Neural cell (in vitro differentiated cells): ENCODE measurements around the gene S100P.

ENCODE experiments used
- EP300 ChIP-seq: fragments of 450-650 bp; conservative IDR thresholded peaks from 2 replicates; pipeline ENCODE4 v1.6.1; 2014; ENCODE audit warnings: antibody characterized with exemption, mild to moderate bottlenecking, moderate library complexity; ENCODE audit not compliant: poor library complexity, severe bottlenecking
- EZH2 ChIP-seq: fragments of 200-600, 300-800 bp; shearing (Covaris generic), sonication (generic); IDR thresholded peaks from 2 replicates; pipeline ENCODE4 v1.6.1; 2014; ENCODE audit warnings: antibody characterized with exemption, low read length, borderline replicate concordance, mild to moderate bottlenecking; ENCODE audit not compliant: insufficient read depth, poor library complexity, severe bottlenecking
- MXI1 ChIP-seq: fragments of 450-650 bp; conservative IDR thresholded peaks from 2 replicates; pipeline ENCODE4 v1.6.1; 2014; ENCODE audit warnings: antibody characterized with exemption, mild to moderate bottlenecking; ENCODE audit not compliant: poor library complexity, severe bottlenecking
- POLR2AphosphoS5 ChIP-seq: IDR thresholded peaks from 2 replicates; pipeline ENCODE4 v1.6.1; 2012
- SMC3 ChIP-seq: fragments of 450-650 bp; conservative IDR thresholded peaks from 2 replicates; pipeline ENCODE4 v1.6.1; 2014; ENCODE audit warnings: antibody characterized with exemption, mild to moderate bottlenecking, moderate library complexity; ENCODE audit not compliant: poor library complexity
- TAF1 ChIP-seq: IDR thresholded peaks from 2 replicates; pipeline ENCODE4 v1.6.1; 2012; ENCODE audit warnings: low read depth
- TF ChIP-seq, protein P1 (sequence below): IDR thresholded peaks from 2 replicates; pipeline ENCODE4 v1.6.1; 2012; ENCODE audit warnings: borderline replicate concordance
- TF ChIP-seq, protein P2 (sequence below): fragments of 450-650 bp; IDR thresholded peaks from 2 replicates; pipeline ENCODE4 v1.5.1; 2014; ENCODE audit warnings: antibody characterized with exemption, mild to moderate bottlenecking, moderate library complexity; ENCODE audit not compliant: poor library complexity, severe bottlenecking

DNA sequence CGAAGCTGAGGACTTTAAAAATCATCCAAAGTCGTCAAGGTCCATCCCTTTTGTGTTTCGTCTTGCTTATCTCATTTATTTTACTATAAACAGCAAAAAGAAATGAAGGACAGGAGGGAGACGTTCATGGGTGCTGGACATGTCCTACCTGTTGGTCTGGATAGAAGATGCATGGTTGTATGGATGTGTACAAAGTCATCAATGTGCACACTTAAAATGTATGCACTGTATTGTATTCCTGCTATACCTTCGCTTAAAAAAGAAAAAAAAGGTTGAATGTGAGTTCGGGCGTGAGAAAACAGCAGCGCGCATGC is 22.0 kb downstream of the S100P start:
- TF ChIP-seq, protein P1, sequence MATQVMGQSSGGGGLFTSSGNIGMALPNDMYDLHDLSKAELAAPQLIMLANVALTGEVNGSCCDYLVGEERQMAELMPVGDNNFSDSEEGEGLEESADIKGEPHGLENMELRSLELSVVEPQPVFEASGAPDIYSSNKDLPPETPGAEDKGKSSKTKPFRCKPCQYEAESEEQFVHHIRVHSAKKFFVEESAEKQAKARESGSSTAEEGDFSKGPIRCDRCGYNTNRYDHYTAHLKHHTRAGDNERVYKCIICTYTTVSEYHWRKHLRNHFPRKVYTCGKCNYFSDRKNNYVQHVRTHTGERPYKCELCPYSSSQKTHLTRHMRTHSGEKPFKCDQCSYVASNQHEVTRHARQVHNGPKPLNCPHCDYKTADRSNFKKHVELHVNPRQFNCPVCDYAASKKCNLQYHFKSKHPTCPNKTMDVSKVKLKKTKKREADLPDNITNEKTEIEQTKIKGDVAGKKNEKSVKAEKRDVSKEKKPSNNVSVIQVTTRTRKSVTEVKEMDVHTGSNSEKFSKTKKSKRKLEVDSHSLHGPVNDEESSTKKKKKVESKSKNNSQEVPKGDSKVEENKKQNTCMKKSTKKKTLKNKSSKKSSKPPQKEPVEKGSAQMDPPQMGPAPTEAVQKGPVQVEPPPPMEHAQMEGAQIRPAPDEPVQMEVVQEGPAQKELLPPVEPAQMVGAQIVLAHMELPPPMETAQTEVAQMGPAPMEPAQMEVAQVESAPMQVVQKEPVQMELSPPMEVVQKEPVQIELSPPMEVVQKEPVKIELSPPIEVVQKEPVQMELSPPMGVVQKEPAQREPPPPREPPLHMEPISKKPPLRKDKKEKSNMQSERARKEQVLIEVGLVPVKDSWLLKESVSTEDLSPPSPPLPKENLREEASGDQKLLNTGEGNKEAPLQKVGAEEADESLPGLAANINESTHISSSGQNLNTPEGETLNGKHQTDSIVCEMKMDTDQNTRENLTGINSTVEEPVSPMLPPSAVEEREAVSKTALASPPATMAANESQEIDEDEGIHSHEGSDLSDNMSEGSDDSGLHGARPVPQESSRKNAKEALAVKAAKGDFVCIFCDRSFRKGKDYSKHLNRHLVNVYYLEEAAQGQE, result no peak
- TF ChIP-seq, protein P2, sequence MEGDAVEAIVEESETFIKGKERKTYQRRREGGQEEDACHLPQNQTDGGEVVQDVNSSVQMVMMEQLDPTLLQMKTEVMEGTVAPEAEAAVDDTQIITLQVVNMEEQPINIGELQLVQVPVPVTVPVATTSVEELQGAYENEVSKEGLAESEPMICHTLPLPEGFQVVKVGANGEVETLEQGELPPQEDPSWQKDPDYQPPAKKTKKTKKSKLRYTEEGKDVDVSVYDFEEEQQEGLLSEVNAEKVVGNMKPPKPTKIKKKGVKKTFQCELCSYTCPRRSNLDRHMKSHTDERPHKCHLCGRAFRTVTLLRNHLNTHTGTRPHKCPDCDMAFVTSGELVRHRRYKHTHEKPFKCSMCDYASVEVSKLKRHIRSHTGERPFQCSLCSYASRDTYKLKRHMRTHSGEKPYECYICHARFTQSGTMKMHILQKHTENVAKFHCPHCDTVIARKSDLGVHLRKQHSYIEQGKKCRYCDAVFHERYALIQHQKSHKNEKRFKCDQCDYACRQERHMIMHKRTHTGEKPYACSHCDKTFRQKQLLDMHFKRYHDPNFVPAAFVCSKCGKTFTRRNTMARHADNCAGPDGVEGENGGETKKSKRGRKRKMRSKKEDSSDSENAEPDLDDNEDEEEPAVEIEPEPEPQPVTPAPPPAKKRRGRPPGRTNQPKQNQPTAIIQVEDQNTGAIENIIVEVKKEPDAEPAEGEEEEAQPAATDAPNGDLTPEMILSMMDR, result no peak
- TF ChIP-seq EZH2 (no peak), POLR2AphosphoS5 (no peak), EP300 (no peak), TAF1 (no peak), MXI1 (no peak), SMC3 (no peak)
